ENCODE results near the gene TBX21.

Gene TBX21

DNA sequence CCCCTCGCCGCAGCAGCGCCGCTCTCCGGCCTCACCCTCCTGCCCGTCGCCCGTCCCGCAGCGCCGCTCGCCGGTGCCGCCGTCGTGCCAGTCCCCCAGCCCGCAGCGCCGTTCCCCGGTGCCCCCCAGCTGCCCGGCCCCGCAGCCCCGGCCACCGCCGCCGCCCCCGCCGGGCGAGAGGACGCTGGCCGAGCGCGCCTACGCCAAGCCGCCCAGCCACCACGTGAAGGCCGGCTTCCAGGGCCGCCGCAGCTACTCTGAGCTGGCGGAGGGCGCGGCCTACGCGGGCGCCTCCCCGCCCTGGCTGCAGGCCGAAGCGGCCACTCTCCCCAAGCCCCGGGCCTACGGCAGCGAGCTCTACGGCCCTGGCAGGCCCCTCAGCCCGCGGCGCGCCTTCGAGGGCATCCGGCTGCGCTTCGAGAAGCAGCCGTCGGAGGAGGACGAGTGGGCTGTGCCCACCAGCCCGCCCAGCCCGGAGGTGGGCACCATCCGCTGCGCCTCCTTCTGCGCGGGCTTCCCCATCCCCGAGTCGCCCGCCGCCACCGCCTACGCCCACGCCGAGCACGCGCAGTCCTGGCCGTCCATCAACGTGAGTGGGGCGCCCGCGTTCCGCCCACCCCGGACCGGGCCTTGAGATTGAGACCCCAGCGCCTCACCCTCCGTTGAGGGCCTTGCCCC, 24.0 kb upstream of the TBX21 start:
- no peak for TF ChIP-seq FOXP2 (optimal IDR thresholded peaks at IDR 0.05; ENCODE audit: borderline replicate concordance, extremely low read depth, extremely low read length, insufficient read depth)
- no peak for TF ChIP-seq POLR2AphosphoS5 (IDR thresholded peaks at IDR 0.05; ENCODE audit: low read depth, low read length)
- no peak for TF ChIP-seq SIN3A (IDR thresholded peaks at IDR 0.05; ENCODE audit: borderline replicate concordance, insufficient read depth, low read length)
- TF ChIP-seq REST (IDR thresholded peaks at IDR 0.05; ENCODE audit: insufficient read depth in 1 of 2, low read depth in 2 of 2, low read length in 2 of 2): no peak
- no peak for TF ChIP-seq TAF1 (IDR thresholded peaks at IDR 0.05; ENCODE audit: borderline replicate concordance, insufficient read depth, low read length)

GRCh38 chr17:47709594-47709993, 23.4 kb upstream of the TBX21 start:
- TF ChIP-seq POLR2AphosphoS5 (IDR thresholded peaks at IDR 0.05; ENCODE audit: low read depth, low read length) (no peak), FOXP2 (optimal IDR thresholded peaks at IDR 0.05; ENCODE audit: borderline replicate concordance, extremely low read depth, extremely low read length, insufficient read depth) (no peak), SIN3A (IDR thresholded peaks at IDR 0.05; ENCODE audit: borderline replicate concordance, insufficient read depth, low read length) (no peak), TAF1 (IDR thresholded peaks at IDR 0.05; ENCODE audit: borderline replicate concordance, insufficient read depth, low read length) (no peak), REST (IDR thresholded peaks at IDR 0.05; ENCODE audit: insufficient read depth in 1 of 2, low read depth in 2 of 2, low read length in 2 of 2) (no peak)

DNA sequence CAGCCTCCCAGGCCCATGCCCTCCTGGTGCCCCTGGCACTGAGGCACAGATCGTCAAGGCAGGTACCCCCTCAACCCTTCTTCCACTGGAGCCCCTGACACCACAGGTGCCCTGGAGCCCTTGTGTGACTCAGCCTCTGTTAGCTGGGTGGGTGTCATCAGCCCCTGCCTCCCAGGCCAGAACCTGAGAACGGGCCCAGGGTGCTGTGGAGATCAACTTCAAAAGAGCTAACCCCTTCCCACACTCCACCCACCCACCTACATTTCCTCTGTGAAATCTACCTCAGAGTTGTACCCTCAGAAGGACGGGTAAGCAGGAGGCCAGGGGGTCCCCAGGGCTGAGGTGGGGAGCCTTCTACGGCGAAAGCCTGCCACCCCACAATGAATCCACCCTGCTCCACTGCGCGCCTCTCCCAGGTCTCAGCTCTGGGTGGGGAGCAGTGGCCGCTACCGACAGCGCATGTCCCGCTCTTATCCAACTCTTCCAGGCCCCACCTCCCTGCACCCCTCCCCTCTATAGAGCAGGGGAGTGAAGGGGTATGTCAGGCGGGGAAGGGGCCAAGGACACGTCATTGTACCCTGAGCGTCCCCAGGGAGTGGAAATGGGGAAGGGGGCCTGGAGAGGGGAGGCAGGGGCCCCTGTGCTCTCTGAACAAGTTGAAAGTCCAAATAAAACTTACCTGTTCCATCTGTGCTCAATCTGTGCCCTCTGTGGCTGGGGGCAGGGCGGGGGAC, 21.5 kb upstream of the TBX21 start:
- TF ChIP-seq POLR2AphosphoS5 (IDR thresholded peaks at IDR 0.05; ENCODE audit: low read depth, low read length): no peak
- TF ChIP-seq REST (IDR thresholded peaks at IDR 0.05; ENCODE audit: insufficient read depth in 1 of 2, low read depth in 2 of 2, low read length in 2 of 2): no peak
- no peak for TF ChIP-seq FOXP2 (optimal IDR thresholded peaks at IDR 0.05; ENCODE audit: borderline replicate concordance, extremely low read depth, extremely low read length, insufficient read depth)
- TF ChIP-seq SIN3A (IDR thresholded peaks at IDR 0.05; ENCODE audit: borderline replicate concordance, insufficient read depth, low read length): no peak
- TF ChIP-seq TAF1 (IDR thresholded peaks at IDR 0.05; ENCODE audit: borderline replicate concordance, insufficient read depth, low read length): no peak

GRCh38 chr17:47712330-47713023, 20.6 kb upstream of the TBX21 start:
- TF ChIP-seq TAF1 (IDR thresholded peaks at IDR 0.05; ENCODE audit: borderline replicate concordance, insufficient read depth, low read length): no peak

GRCh38 chr17:47713980-47714700, 18.9 kb upstream of the TBX21 start:
- TF ChIP-seq POLR2AphosphoS5 (IDR thresholded peaks at IDR 0.05; ENCODE audit: low read depth, low read length): no peak
- no peak for TF ChIP-seq TAF1 (IDR thresholded peaks at IDR 0.05; ENCODE audit: borderline replicate concordance, insufficient read depth, low read length)
- peak; percentile 9 to 78; a peak in 2 of 4 replicates for TF ChIP-seq REST (IDR thresholded peaks at IDR 0.05; ENCODE audit: insufficient read depth in 1 of 2, low read depth in 2 of 2, low read length in 2 of 2)
- no peak for TF ChIP-seq FOXP2 (optimal IDR thresholded peaks at IDR 0.05; ENCODE audit: borderline replicate concordance, extremely low read depth, extremely low read length, insufficient read depth)
- no peak for TF ChIP-seq SIN3A (IDR thresholded peaks at IDR 0.05; ENCODE audit: borderline replicate concordance, insufficient read depth, low read length)
